NCI-H1436 treated with DMSO at 0.1 percent for 48 hours (cell line): ENCODE measurements around the gene CEP131.
"Not testable (repeated sequence)": the region's sequence is repeated elsewhere in the genome, so short reads cannot be mapped to it uniquely, and the experiment has no call there.

Experiments used
- DNase-seq: peaks from one replicate; lab custom pipeline; 2025; lab: John Stamatoyannopoulos, UW

Gene CEP131

GRCh38 chr17:81238815-81239713 lies 16.3 kb upstream of the CEP131 start, which contains the start of the genes NDUFAF8 and TEPSIN:
Gene NDUFAF8, plus strand, starts transcription at chr17:81239318. Its CDS starts 46 bp downstream, at chr17:81239364.
Gene TEPSIN, minus strand, starts transcription at chr17:81239055. Its CDS starts 22 bp downstream, at chr17:81239033.
- peak; percentile 100 for DNase-seq

GRCh38 chr17:81238490-81238814 lies 15.7 kb upstream of the CEP131 start:
- no peak for DNase-seq

- no peak for DNase-seq
Measured at GRCh38 chr17:81237591-81238489, 15.1 kb upstream of the CEP131 start.

GRCh38 chr17:81236784-81237183 lies 14.0 kb upstream of the CEP131 start:
- no peak for DNase-seq

- no peak for DNase-seq
Measured at GRCh38 chr17:81235822-81236740, 13.3 kb upstream of the CEP131 start.

- no peak for DNase-seq
Measured at GRCh38 chr17:81234940-81235821, 12.4 kb upstream of the CEP131 start.

GRCh38 chr17:81234506-81234855 lies 11.7 kb upstream of the CEP131 start:
- DNase-seq = no peak

GRCh38 chr17:81233811-81234505 lies 11.2 kb upstream of the CEP131 start:
- no peak for DNase-seq

GRCh38 chr17:81233316-81233715 lies 10.6 kb upstream of the CEP131 start:
- DNase-seq = no peak

GRCh38 chr17:81232616-81233241 lies 10.0 kb upstream of the CEP131 start:
- DNase-seq = no peak

GRCh38 chr17:81231766-81232581 lies 9.2 kb upstream of the CEP131 start:
- DNase-seq = no peak

GRCh38 chr17:81231121-81231645 lies 8.4 kb upstream of the CEP131 start:
- no peak for DNase-seq

- no peak for DNase-seq
Measured at GRCh38 chr17:81230043-81230820, 7.5 kb upstream of the CEP131 start.

GRCh38 chr17:81229666-81229920 lies 6.8 kb upstream of the CEP131 start:
- no peak for DNase-seq

GRCh38 chr17:81228834-81229665 lies 6.3 kb upstream of the CEP131 start:
- no peak for DNase-seq

GRCh38 chr17:81228420-81228819 lies 5.7 kb upstream of the CEP131 start:
- no peak for DNase-seq

- DNase-seq = not testable (repeated sequence)
Measured at GRCh38 chr17:81227630-81228029, 4.9 kb upstream of the CEP131 start.
